ENCODE results near the gene GRM7. TPM values are rescaled to one million over a fixed set of nuclear protein-coding genes. Genes with fewer than 3 reads are reported as not detected.
A peak's percentile ranks its signal among the peaks of the same experiment; 100 is the strongest.

GRM7 gene
- total and polyA plus RNA-seq, 9 donors, result 0.04 to 0.13 (median 0.10) TPM; not detected in 6

DNA sequence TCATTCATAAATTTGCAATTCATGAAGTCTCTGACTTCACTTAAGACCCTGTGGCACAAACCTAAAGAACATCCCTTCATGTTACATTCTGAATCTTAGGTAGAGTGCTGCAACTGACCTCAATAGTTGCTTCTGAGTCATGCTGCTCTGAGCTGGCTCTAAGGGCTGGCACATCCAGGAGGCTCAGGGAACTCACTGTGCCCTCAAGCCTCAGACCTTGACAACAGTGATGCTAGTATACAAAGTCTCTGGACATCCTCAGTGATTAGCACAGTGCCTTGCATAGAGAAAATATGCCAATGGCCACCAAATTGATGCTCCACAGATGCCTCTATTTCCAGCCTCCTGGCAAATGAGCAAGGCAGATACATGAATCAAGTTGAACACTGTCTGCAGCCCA, 899.8 kb downstream of the GRM7 start:
- no peak overlapping the region for H3K4me3 ChIP-seq (ENCODE audit: low read length)
- no peaks in the 10 kb centered on the region for H3K36me3 ChIP-seq (ENCODE audit: control insufficient read depth, insufficient read depth, low read length)
- no peaks in the 10 kb centered on the region for H3K9me3 ChIP-seq (replicated peaks; ENCODE audit: control insufficient read depth, low read depth, low read length)
- no peak overlapping the region for H3K27ac ChIP-seq (ENCODE audit: low read length)
- no peaks in the 10 kb centered on the region for H3K27me3 ChIP-seq (ENCODE audit: control insufficient read depth, insufficient read depth, low read length)
- DNase-seq, result no peak
- no peaks in the 10 kb centered on the region for H3K4me1 ChIP-seq (ENCODE audit: control insufficient read depth, insufficient read depth, low read length)

DNA sequence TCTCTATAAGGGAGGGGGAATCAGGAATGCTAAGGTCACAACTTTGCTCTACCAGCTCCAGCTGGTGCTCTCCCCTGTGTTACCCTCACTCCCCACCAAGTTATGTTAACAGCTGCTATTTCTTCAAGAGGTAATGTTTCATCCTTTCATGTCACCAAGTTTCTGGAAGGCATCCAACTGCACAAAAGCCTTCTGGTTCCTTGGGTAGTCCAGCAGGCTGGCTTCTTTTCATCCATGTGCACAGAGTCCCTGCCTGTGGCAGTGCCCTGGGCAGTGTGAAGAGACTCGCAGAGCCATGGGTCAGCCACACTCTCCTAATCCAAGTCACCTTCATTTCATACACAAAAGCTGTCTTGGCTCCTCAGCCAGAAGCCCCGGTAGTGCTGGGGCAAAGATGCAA, 903.2 kb downstream of the GRM7 start:
- peak; percentile 25 for DNase-seq
- H3K36me3 ChIP-seq (ENCODE audit: control insufficient read depth, insufficient read depth, low read length), result no peaks in the 10 kb centered on the region
- H3K4me3 ChIP-seq (ENCODE audit: low read length), result no peak overlapping the region
- no peaks in the 10 kb centered on the region for H3K4me1 ChIP-seq (ENCODE audit: control insufficient read depth, insufficient read depth, low read length)
- H3K27me3 ChIP-seq (ENCODE audit: control insufficient read depth, insufficient read depth, low read length), result no peaks in the 10 kb centered on the region
- H3K27ac ChIP-seq (ENCODE audit: low read length), result no peak overlapping the region
- no CpG with 5 or more reads among the region's 2 CpGs for WGBS (ENCODE audit: insufficient coverage)
- H3K9me3 ChIP-seq (replicated peaks; ENCODE audit: control insufficient read depth, low read depth, low read length), result peaks cover 2% of the 10 kb centered on the region

DNA sequence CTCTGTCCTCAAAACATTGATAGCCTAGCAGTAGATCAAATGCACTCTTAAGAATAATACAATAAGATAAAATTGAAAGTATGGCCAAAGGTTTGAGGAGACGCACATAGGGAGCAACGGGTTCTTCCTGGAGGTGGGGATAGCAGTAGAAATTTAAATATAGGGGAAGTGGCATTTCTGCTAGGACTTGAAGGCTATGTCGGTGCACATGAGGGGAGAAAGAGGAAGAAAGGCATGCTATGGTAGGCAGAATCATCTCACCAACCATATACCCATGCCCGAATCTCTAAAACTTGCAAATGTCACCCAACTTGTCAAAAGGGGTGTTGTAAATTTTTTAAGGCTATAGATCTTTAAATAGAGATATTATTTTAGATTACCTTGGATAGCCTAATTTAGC, 905.6 kb downstream of the GRM7 start:
- DNase-seq, result no peak
- H3K27me3 ChIP-seq (ENCODE audit: control insufficient read depth, insufficient read depth, low read length), result no peaks in the 10 kb centered on the region
- H3K36me3 ChIP-seq (ENCODE audit: control insufficient read depth, insufficient read depth, low read length), result no peaks in the 10 kb centered on the region
- peaks cover 2% of the 10 kb centered on the region for H3K9me3 ChIP-seq (replicated peaks; ENCODE audit: control insufficient read depth, low read depth, low read length)
- H3K4me1 ChIP-seq (ENCODE audit: control insufficient read depth, insufficient read depth, low read length), result no peaks in the 10 kb centered on the region
- no peak overlapping the region for H3K4me3 ChIP-seq (ENCODE audit: low read length)
- H3K27ac ChIP-seq (ENCODE audit: low read length), result no peak overlapping the region
- WGBS (ENCODE audit: insufficient coverage), result no CpG with 5 or more reads among the region's 4 CpGs

DNA sequence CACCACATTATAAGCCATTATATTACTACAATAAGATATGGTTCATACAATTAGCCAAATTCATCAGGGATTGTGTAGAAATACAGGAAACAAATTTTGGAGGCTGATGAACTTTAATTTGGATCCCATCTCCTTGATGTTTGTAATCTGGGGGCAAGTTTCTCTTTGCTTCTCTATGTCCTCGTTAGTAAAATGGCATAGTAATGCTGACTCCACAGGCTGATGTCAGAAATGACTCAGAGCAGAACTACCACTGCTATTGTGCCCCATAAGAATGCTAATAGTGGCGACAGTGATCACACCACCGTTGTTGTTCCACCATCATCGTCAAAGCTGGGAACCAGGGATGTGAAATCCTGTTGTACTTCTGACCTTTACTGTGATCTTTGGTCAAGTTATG, 918.4 kb downstream of the GRM7 start:
- no peak for DNase-seq

DNA sequence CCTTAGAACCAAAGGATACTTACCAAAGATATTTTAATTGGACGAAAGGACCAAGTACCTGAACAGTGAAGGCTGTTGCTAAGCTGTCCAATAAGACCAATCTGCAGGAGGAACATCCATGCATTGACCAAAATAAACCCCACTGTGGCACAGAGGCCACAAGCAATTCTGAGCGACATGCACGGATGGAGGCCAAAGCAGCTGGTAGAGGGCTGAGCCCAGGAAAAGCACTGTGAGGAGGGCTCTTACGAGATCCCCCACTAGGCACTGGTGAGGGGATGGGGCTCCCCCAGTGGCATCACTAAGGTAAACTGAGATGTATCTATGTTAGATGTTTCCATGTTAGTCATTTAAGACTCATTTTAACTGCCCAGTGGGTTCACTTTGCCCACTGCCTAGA, 920.5 kb downstream of the GRM7 start:
- Histone ChIP-seq H3K27ac (ENCODE audit: low read length) (no peak overlapping the region), H3K9me3 (replicated peaks; ENCODE audit: control insufficient read depth, low read depth, low read length) (no peaks in the 10 kb centered on the region), H3K4me1 (ENCODE audit: control insufficient read depth, insufficient read depth, low read length) (no peaks in the 10 kb centered on the region), H3K4me3 (ENCODE audit: low read length) (no peak overlapping the region), H3K36me3 (ENCODE audit: control insufficient read depth, insufficient read depth, low read length) (no peaks in the 10 kb centered on the region), H3K27me3 (ENCODE audit: control insufficient read depth, insufficient read depth, low read length) (no peaks in the 10 kb centered on the region)
- 63% methylated on average over 4 of the region's 4 CpGs for WGBS (ENCODE audit: insufficient coverage)
- no peak for DNase-seq

More for the DNA sequence above, 918.4 kb downstream of the GRM7 start:
- Histone ChIP-seq H3K27ac (ENCODE audit: low read length) (no peak overlapping the region), H3K4me3 (ENCODE audit: low read length) (no peak overlapping the region), H3K27me3 (ENCODE audit: control insufficient read depth, insufficient read depth, low read length) (no peaks in the 10 kb centered on the region), H3K9me3 (replicated peaks; ENCODE audit: control insufficient read depth, low read depth, low read length) (no peaks in the 10 kb centered on the region), H3K36me3 (ENCODE audit: control insufficient read depth, insufficient read depth, low read length) (no peaks in the 10 kb centered on the region), H3K4me1 (ENCODE audit: control insufficient read depth, insufficient read depth, low read length) (no peaks in the 10 kb centered on the region)
- WGBS (ENCODE audit: insufficient coverage), result 95% methylated on average over 3 of the region's 4 CpGs

DNA sequence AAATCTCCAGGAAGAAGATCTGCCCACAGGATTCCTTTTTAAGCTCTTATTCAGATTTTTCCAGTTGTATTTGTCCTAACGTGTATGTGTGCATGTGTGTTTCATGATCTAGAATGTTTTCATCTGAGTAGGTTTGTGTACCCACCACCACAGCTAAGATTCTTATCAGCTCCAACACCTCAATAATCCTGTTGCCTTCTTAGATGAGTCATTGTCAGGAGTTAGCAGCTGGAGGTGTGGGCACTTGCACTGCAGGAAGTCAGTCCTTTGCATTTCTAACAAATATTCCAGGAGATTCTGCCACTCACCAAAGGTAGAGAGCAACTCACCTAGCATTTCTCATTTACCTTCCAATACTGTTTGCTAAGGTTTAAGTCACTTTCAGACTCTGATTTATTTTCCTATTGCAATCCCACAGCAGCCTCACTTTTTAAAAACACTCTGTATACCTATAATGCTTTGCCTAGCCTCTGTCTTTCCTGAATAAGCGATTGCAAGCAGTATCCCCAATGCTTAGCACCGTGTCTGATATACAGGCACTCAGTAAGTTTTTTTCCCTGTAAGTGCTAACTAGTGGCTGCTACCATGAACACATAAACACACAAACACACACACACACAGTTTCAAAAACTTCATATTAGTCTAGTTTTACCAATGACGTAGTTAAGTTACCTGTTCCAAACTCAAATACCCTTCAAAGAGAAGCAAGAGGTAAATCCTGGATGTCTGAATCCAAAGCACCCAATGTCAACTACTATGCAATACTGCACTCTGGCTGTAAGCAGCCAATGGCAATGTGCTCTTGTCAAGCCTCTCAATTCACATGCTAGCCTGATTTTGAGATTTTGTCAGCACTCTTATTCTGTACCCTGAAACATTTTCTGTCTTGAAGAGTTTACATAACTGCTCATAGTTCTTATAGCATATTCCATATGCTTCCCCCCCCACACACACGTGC, 927.2 kb downstream of the GRM7 start:
- H3K27me3 ChIP-seq (ENCODE audit: control insufficient read depth, insufficient read depth, low read length), result no peaks in the 10 kb centered on the region
- WGBS (ENCODE audit: insufficient coverage), result 86% methylated on average over 1 of the region's 5 CpGs
- no peaks in the 10 kb centered on the region for H3K4me1 ChIP-seq (ENCODE audit: control insufficient read depth, insufficient read depth, low read length)
- H3K36me3 ChIP-seq (ENCODE audit: control insufficient read depth, insufficient read depth, low read length), result no peaks in the 10 kb centered on the region
- no peak overlapping the region for H3K4me3 ChIP-seq (ENCODE audit: low read length)
- no peak overlapping the region for H3K27ac ChIP-seq (ENCODE audit: low read length)
- H3K9me3 ChIP-seq (replicated peaks; ENCODE audit: control insufficient read depth, low read depth, low read length), result no peaks in the 10 kb centered on the region
- no peak for DNase-seq

DNA sequence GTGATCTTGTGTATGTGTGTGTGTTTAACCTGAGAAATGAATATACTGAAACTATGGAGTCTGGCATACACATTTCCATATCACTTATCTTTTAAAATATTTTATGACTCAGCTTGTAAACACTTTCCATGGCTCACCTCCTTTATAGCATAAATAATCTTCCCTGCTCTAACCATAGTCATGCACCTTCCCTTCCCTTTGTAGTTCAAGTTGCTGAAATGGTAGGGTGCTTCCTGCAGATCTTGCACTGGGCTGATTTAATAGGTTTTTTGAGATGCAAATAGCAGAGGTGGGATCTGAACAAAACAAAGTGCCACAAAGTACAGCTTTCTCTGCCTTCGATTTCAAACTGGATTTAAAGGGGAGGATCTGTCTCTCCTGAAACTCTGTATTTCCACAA, 928.0 kb downstream of the GRM7 start:
- no peak for DNase-seq
- WGBS (ENCODE audit: insufficient coverage), result no CpG with 5 or more reads among the region's 1 CpG
- H3K36me3 ChIP-seq (ENCODE audit: control insufficient read depth, insufficient read depth, low read length), result no peaks in the 10 kb centered on the region
- no peak overlapping the region for H3K27ac ChIP-seq (ENCODE audit: low read length)
- H3K9me3 ChIP-seq (replicated peaks; ENCODE audit: control insufficient read depth, low read depth, low read length), result no peaks in the 10 kb centered on the region
- no peaks in the 10 kb centered on the region for H3K27me3 ChIP-seq (ENCODE audit: control insufficient read depth, insufficient read depth, low read length)
- H3K4me3 ChIP-seq (ENCODE audit: low read length), result no peak overlapping the region
- no peaks in the 10 kb centered on the region for H3K4me1 ChIP-seq (ENCODE audit: control insufficient read depth, insufficient read depth, low read length)

DNA sequence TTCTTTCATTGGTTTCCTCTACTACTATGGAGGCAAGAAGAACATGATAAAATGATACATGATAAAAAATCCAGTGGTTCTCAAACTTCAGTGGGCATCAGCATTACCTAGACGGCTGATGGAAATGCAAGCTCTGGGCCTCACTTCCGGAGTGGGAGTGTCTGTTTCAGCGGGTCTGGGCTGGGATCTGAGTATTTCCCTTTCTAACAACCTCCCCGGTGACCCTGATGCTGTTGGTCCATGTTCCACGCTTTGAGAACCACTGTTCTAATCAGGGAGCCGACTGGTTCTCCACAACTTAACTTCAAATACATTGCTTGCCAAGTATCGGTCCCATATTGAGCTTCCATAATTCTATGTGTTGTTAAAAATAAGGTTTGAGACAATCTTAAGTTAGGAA, 928.4 kb downstream of the GRM7 start:
- H3K4me3 ChIP-seq (ENCODE audit: low read length), result no peak overlapping the region
- H3K36me3 ChIP-seq (ENCODE audit: control insufficient read depth, insufficient read depth, low read length), result no peaks in the 10 kb centered on the region
- WGBS (ENCODE audit: insufficient coverage), result no CpG with 5 or more reads among the region's 7 CpGs
- DNase-seq, result no peak
- H3K27me3 ChIP-seq (ENCODE audit: control insufficient read depth, insufficient read depth, low read length), result no peaks in the 10 kb centered on the region
- no peak overlapping the region for H3K27ac ChIP-seq (ENCODE audit: low read length)
- no peaks in the 10 kb centered on the region for H3K4me1 ChIP-seq (ENCODE audit: control insufficient read depth, insufficient read depth, low read length)
- no peaks in the 10 kb centered on the region for H3K9me3 ChIP-seq (replicated peaks; ENCODE audit: control insufficient read depth, low read depth, low read length)

DNA sequence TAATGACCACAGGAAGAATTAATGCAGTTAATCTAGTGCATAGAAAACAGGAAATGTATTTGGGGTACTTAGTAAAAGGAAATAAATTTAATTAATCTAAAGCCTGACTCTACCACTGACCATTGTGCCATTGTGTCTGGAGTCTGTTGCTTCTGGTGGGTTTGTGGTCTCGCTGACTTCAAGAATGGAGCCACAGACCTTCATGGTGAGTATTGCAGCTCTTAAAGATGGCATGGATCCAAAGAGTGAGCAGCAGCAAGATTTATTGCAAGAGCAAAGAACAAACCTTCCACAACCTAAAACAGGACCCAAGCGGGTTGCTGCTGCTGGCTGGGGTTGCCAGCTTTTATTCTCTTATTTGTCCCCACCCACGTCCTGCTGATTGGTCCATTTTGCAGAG, 929.2 kb downstream of the GRM7 start:
- no peaks in the 10 kb centered on the region for H3K27me3 ChIP-seq (ENCODE audit: control insufficient read depth, insufficient read depth, low read length)
- no peaks in the 10 kb centered on the region for H3K36me3 ChIP-seq (ENCODE audit: control insufficient read depth, insufficient read depth, low read length)
- WGBS (ENCODE audit: insufficient coverage), result 83% methylated on average over 1 of the region's 3 CpGs
- DNase-seq, result no peak
- H3K4me3 ChIP-seq (ENCODE audit: low read length), result no peak overlapping the region
- H3K9me3 ChIP-seq (replicated peaks; ENCODE audit: control insufficient read depth, low read depth, low read length), result no peaks in the 10 kb centered on the region
- no peaks in the 10 kb centered on the region for H3K4me1 ChIP-seq (ENCODE audit: control insufficient read depth, insufficient read depth, low read length)
- H3K27ac ChIP-seq (ENCODE audit: low read length), result no peak overlapping the region
